Tibial nerve (tissue), 4 donors: Measurements from ENCODE around the gene CA10.

Experiments used
- CTCF ChIP-seq, 5 experiments: fragments of 200-600 bp in 3 of 5; fragments of 450-650 bp in 2 of 5; sonication (generic) in 3 of 5; IDR thresholded peaks; one replicate each; pipeline ENCODE4 v1.5.1; 2016 to 2019; ENCODE audit warnings: antibody characterized with exemption in 5 of 5, mild to moderate bottlenecking in 3 of 5, moderate library complexity in 2 of 5
- EP300 ChIP-seq, 2 donors: sonication (generic); formaldehyde crosslinking; IDR thresholded peaks; one replicate each; pipeline ENCODE4 v1.6.1; 2017; ENCODE audit warnings: antibody characterized with exemption in 2 of 2, mild to moderate bottlenecking in 1 of 2
- POLR2A ChIP-seq, 2 donors: fragments of 450-650 bp; IDR thresholded peaks; one replicate each; pipeline ENCODE4 v1.6.1; 2017; ENCODE audit warnings: antibody characterized with exemption in 2 of 2, mild to moderate bottlenecking in 2 of 2, moderate library complexity in 2 of 2

- TF ChIP-seq CTCF (IDR thresholded peaks at IDR 0.05) (no peak), POLR2A (IDR thresholded peaks at IDR 0.05) (no peak), EP300 (IDR thresholded peaks at IDR 0.05) (no peak)
Measured at GRCh38 chr17:51722994-51723393, 435.5 kb downstream of the CA10 start.
